SK-N-SH (cell line): Measurements from ENCODE around the gene SLC44A5. TPM values are rescaled to one million over a fixed set of nuclear protein-coding genes. Genes with fewer than 3 reads are reported as not detected.

Experiments
- CTCF ChIA-PET: fragments of 300-600, 350-600 bp; formaldehyde crosslinking; extraction: SDS; loops from one replicate; lab custom pipeline; 2021; lab: Yijun Ruan, JAX
- POLR2A ChIA-PET: fragments of 350-600 bp; sonication (Branson Sonifier 250); formaldehyde crosslinking; extraction: SDS; loops from one replicate; lab custom pipeline; 2020; ENCODE audit warnings: antibody characterized with exemption, inconsistent platforms; lab: Yijun Ruan, JAX
- DNase-seq: peaks from one replicate; pipeline ENCODE4 v3.0.0; 2012
- H2AFZ ChIP-seq: fragments of 200-600 bp; sonication (generic); 2 replicates; pipeline ENCODE4 v1.8.1; 2016; ENCODE audit warnings: antibody characterized with exemption, mild to moderate bottlenecking, low read depth
- H3F3A ChIP-seq: fragments of 200-600 bp; sonication (generic); replicated peaks from 2 replicates; pipeline ENCODE3; 2016; ENCODE audit warnings: antibody characterized with exemption, mild to moderate bottlenecking; ENCODE audit not compliant: insufficient read depth
- H3K27ac ChIP-seq, 2 experiments: fragments of 200-500 bp in 1 of 2; fragments of 200-600 bp in 1 of 2; sonication (Bioruptor generic) in 1 of 2; sonication (generic), shearing (Covaris generic) in 1 of 2; 2 replicates each; pipeline versions ENCODE4 v1.5.1 to v1.6.1; 2014 to 2016; ENCODE audit warnings: low read depth in 2 of 2, inconsistent platforms in 1 of 2, low read length in 1 of 2, mild to moderate bottlenecking in 1 of 2, mixed read lengths in 1 of 2
- H3K27me3 ChIP-seq: fragments of 200-600 bp; sonication (generic), shearing (Covaris generic); 2 replicates; pipeline ENCODE4 v1.6.1; 2016; ENCODE audit warnings: mixed run types; ENCODE audit not compliant: insufficient read depth
- H3K36me3 ChIP-seq, 2 experiments: fragments of 200-500 bp in 1 of 2; fragments of 200-600 bp in 1 of 2; sonication (Bioruptor generic) in 1 of 2; sonication (generic) in 1 of 2; replicated peaks in 1 of 2; 2 replicates each; pipeline versions ENCODE3 to v1.5.1; 2014 to 2016; ENCODE audit warnings: low read length in 1 of 2, mild to moderate bottlenecking in 1 of 2; ENCODE audit not compliant: insufficient read depth in 2 of 2, control insufficient read depth in 1 of 2
- H3K4me1 ChIP-seq, 2 experiments: fragments of 200-500 bp in 1 of 2; fragments of 200-600 bp in 1 of 2; sonication (Bioruptor generic) in 1 of 2; sonication (generic), shearing (Covaris generic) in 1 of 2; 2 replicates each; pipeline versions ENCODE4 v1.5.1 to v1.6.1; 2014 to 2016; ENCODE audit warnings: low read depth in 1 of 2, low read length in 1 of 2, mixed run types in 1 of 2; ENCODE audit not compliant: insufficient read depth in 2 of 2, control insufficient read depth in 1 of 2
- H3K4me2 ChIP-seq: fragments of 200-600 bp; sonication (generic), shearing (Covaris generic); 2 replicates; pipeline ENCODE4 v1.6.1; 2017; ENCODE audit warnings: mixed run types
- H3K4me3 ChIP-seq, 2 experiments: fragments of 200-500 bp in 1 of 2; fragments of 200-600 bp in 1 of 2; sonication (Bioruptor generic) in 1 of 2; sonication (generic), shearing (Covaris generic) in 1 of 2; 2 replicates each; pipeline versions ENCODE4 v1.5.1 to v1.8.1; 2014 to 2016; ENCODE audit warnings: low read depth in 2 of 2, inconsistent platforms in 1 of 2, low read length in 1 of 2, mild to moderate bottlenecking in 1 of 2, mixed read lengths in 1 of 2, moderate library complexity in 1 of 2
- H3K79me2 ChIP-seq: fragments of 200-600 bp; sonication (generic); 2 replicates; pipeline ENCODE4 v1.8.1; 2017; ENCODE audit warnings: mild to moderate bottlenecking; ENCODE audit not compliant: insufficient read depth
- H3K9ac ChIP-seq: fragments of 200-600 bp; sonication (generic); 2 replicates; pipeline ENCODE4 v1.6.1; 2017; ENCODE audit warnings: mixed run types
- H3K9me2 ChIP-seq: fragments of 200-600 bp; sonication (generic); 2 replicates; pipeline ENCODE4 v1.6.1; 2017; ENCODE audit warnings: mixed run types
- H3K9me3 ChIP-seq: fragments of 200-600 bp; sonication (generic); 2 replicates; pipeline ENCODE4 v1.6.1; 2017; ENCODE audit warnings: mixed run types, mild to moderate bottlenecking, moderate library complexity
- H4K20me1 ChIP-seq: fragments of 200-600 bp; sonication (generic); 2 replicates; pipeline ENCODE4 v1.6.1; 2017; ENCODE audit warnings: mild to moderate bottlenecking, mixed run types; ENCODE audit not compliant: insufficient read depth
- FOSL2 ChIP-seq: IDR thresholded peaks from 2 replicates; pipeline ENCODE4 v1.4.0; 2012; ENCODE audit warnings: low read depth, mild to moderate bottlenecking, moderate library complexity, borderline replicate concordance
- GABPA ChIP-seq: IDR thresholded peaks from 2 replicates; pipeline ENCODE4 v1.4.0; 2012; ENCODE audit warnings: low read depth, mild to moderate bottlenecking
- GATA2 ChIP-seq: sonication (generic); formaldehyde crosslinking; IDR thresholded peaks from 2 replicates; pipeline ENCODE4 v1.5.0; 2020; ENCODE audit warnings: mild to moderate bottlenecking, missing genetic modification reagents
- MXI1 ChIP-seq: IDR thresholded peaks from 2 replicates; pipeline ENCODE4 v1.6.1; 2012; ENCODE audit warnings: mild to moderate bottlenecking, low read depth, low read length, improper control_type of control experiment
- NRF1 ChIP-seq: IDR thresholded peaks from 2 replicates; pipeline ENCODE4 v1.6.1; 2012; ENCODE audit warnings: low read depth, mild to moderate bottlenecking, low read length
- POLR2AphosphoS5 ChIP-seq: IDR thresholded peaks from 2 replicates; pipeline ENCODE4 v1.6.1; 2012; ENCODE audit warnings: low read depth, low read length
- RCOR1 ChIP-seq: fragments of 150-350 bp; IDR thresholded peaks from 2 replicates; pipeline ENCODE4 v1.6.1; 2017; ENCODE audit warnings: antibody characterized with exemption, low read length
- RFX5 ChIP-seq: IDR thresholded peaks from 2 replicates; pipeline ENCODE4 v1.6.1; 2012; ENCODE audit warnings: mild to moderate bottlenecking, improper control_type of control experiment, low read length
- RXRA ChIP-seq: IDR thresholded peaks from 2 replicates; pipeline ENCODE4 v1.4.0; 2012; ENCODE audit warnings: low read depth, mild to moderate bottlenecking, borderline replicate concordance
- TAF1 ChIP-seq: IDR thresholded peaks from 2 replicates; pipeline ENCODE4 v1.6.1; 2012; ENCODE audit warnings: low read depth, mild to moderate bottlenecking, low read length, moderate library complexity, borderline replicate concordance
- YY1 ChIP-seq: IDR thresholded peaks from 2 replicates; pipeline ENCODE4 v1.4.0; 2012; ENCODE audit warnings: low read depth, mild to moderate bottlenecking
- WGBS: methylation state at CpG from one replicate; pipeline ENCODE4 v1.1.6; 2017; ENCODE audit warnings: low lambda C conversion rate; 5-methylcytosine and 5-hydroxymethylcytosine counted together
- polyA plus RNA-seq, 3 experiments: library from polyadenylated mRNA; depleted of rRNA; stranded (reverse); fragments of >200 nt; gene quantifications; 2 replicates each; pipeline ENCODE4 v1.2.3, GENCODE V29; 2012
- TF ChIP-seq, protein P1 (sequence below): IDR thresholded peaks from 2 replicates; pipeline ENCODE4; 2012
- TF ChIP-seq, protein P2 (sequence below): IDR thresholded peaks from 2 replicates; pipeline ENCODE4 v1.4.0; 2012; ENCODE audit warnings: low read depth, borderline replicate concordance
- TF ChIP-seq, protein P3 (sequence below): fragments of 150-350 bp; IDR thresholded peaks from 2 replicates; pipeline ENCODE4 v1.6.1; 2017; ENCODE audit warnings: antibody characterized with exemption, low read length, low read depth, borderline replicate concordance
- TF ChIP-seq, protein P4 (sequence below): IDR thresholded peaks from 2 replicates; pipeline ENCODE4 v1.4.0; 2012; ENCODE audit warnings: low read depth, borderline replicate concordance

The SLC44A5 gene
- polyA plus RNA-seq, 1 of the 3 experiments (the other 2 are of a cell fraction) = 4.9 TPM

DNA sequence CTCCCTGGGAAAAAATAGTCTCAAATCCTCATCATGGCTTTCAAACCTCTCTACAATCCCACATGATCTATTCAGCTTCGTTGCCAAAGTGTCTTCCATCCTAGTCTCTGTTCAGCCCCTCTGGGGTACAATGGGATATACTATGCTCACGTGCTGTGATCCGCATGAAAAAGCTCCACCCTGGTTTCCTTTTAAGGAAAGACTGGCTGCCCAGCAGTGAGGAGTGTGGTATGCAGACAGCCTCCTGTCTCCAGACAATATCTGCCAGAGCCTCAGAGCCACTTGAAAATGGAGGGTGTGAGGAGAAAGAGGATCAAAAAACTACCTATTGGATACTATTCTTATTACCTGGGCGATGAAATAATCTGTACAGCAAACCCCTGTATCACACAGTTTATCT lies 282.2 kb downstream of the SLC44A5 start:
- Histone ChIP-seq H3K9me2 (no peaks in the 10 kb centered on the region), H3K79me2 (no peaks in the 10 kb centered on the region), H3F3A (peaks cover 3% of the 10 kb centered on the region), H3K4me2 (no peak overlapping the region), H3K9ac (no peak overlapping the region), H2AFZ (no peak overlapping the region), H3K27ac (no peak overlapping the region), H3K36me3 (no peaks in the 10 kb centered on the region), H3K4me1 (no peaks in the 10 kb centered on the region), H3K9me3 (no peaks in the 10 kb centered on the region), H3K27me3 (no peaks in the 10 kb centered on the region), H4K20me1 (no peaks in the 10 kb centered on the region), H3K4me3 (no peak overlapping the region)
- TF ChIP-seq RXRA = no peak
- TF ChIP-seq, protein P1, sequence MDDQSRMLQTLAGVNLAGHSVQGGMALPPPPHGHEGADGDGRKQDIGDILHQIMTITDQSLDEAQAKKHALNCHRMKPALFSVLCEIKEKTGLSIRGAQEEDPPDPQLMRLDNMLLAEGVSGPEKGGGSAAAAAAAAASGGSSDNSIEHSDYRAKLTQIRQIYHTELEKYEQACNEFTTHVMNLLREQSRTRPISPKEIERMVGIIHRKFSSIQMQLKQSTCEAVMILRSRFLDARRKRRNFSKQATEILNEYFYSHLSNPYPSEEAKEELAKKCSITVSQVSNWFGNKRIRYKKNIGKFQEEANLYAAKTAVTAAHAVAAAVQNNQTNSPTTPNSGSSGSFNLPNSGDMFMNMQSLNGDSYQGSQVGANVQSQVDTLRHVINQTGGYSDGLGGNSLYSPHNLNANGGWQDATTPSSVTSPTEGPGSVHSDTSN = no peak
- no peak for TF ChIP-seq GATA2 (CRISPR knock-in tag)
- no peak for TF ChIP-seq RFX5
- TF ChIP-seq, protein P2, sequence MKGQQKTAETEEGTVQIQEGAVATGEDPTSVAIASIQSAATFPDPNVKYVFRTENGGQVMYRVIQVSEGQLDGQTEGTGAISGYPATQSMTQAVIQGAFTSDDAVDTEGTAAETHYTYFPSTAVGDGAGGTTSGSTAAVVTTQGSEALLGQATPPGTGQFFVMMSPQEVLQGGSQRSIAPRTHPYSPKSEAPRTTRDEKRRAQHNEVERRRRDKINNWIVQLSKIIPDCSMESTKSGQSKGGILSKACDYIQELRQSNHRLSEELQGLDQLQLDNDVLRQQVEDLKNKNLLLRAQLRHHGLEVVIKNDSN = no peak
- no peak for TF ChIP-seq NRF1
- DNase-seq = no peak
- POLR2A ChIA-PET = no interaction called here
- WGBS = 60% methylated on average over 4 of the region's 4 CpGs
- CTCF ChIA-PET = no interaction called here

DNA sequence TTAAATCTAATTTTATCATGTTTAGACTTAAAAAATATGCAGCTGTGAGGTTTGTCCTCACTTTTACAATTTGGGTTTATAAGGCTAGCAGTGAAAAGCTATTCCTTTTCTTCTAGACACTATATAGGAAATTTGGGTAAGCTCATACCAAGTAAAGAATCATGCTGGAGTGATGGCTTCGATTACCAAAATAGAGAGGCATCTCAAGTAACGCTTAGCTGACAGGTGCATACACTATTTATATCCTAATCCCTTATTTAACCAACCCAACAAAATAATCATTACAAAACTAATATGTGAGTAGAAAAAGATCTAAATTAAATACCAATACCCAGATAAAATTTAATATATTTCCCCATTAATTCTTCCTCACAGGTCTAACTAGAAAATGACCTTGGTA lies 283.5 kb downstream of the SLC44A5 start:
- no peaks in the 10 kb centered on the region for H3K27me3 ChIP-seq
- no peaks in the 10 kb centered on the region for H3K36me3 ChIP-seq
- H3K9ac ChIP-seq = no peak overlapping the region
- 0 out of 2 replicates have a peak overlapping the region, but pooled peaks have one; percentile 16 for H2AFZ ChIP-seq
- H3K27ac ChIP-seq = no peak overlapping the region
- TF ChIP-seq POLR2AphosphoS5 (no peak), RXRA (no peak), TAF1 (no peak), YY1 (no peak), RCOR1 (no peak), GABPA (no peak), GATA2 (CRISPR knock-in tag) (no peak), RFX5 (no peak), FOSL2 (no peak), MXI1 (no peak)
- TF ChIP-seq, protein P3, sequence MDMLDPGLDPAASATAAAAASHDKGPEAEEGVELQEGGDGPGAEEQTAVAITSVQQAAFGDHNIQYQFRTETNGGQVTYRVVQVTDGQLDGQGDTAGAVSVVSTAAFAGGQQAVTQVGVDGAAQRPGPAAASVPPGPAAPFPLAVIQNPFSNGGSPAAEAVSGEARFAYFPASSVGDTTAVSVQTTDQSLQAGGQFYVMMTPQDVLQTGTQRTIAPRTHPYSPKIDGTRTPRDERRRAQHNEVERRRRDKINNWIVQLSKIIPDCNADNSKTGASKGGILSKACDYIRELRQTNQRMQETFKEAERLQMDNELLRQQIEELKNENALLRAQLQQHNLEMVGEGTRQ = no peak
- TF ChIP-seq, protein P4, sequence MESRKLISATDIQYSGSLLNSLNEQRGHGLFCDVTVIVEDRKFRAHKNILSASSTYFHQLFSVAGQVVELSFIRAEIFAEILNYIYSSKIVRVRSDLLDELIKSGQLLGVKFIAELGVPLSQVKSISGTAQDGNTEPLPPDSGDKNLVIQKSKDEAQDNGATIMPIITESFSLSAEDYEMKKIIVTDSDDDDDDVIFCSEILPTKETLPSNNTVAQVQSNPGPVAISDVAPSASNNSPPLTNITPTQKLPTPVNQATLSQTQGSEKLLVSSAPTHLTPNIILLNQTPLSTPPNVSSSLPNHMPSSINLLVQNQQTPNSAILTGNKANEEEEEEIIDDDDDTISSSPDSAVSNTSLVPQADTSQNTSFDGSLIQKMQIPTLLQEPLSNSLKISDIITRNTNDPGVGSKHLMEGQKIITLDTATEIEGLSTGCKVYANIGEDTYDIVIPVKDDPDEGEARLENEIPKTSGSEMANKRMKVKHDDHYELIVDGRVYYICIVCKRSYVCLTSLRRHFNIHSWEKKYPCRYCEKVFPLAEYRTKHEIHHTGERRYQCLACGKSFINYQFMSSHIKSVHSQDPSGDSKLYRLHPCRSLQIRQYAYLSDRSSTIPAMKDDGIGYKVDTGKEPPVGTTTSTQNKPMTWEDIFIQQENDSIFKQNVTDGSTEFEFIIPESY = no peak
- H3K4me2 ChIP-seq = no peak overlapping the region
- no peaks in the 10 kb centered on the region for H3K9me2 ChIP-seq
- H4K20me1 ChIP-seq = no peaks in the 10 kb centered on the region
- 84% methylated on average over 2 of the region's 2 CpGs for WGBS
- no peaks in the 10 kb centered on the region for H3K9me3 ChIP-seq
- ChIA-PET CTCF (interaction anchor here (1.0 to 1.2 kb wide), 2 partner anchors 50 to 62 kb away, joined by 3 read pairs; no protein-coding TSS in a partner anchor), POLR2A (no interaction called here)
- DNase-seq = no peak
- no peak overlapping the region for H3K4me3 ChIP-seq
- H3K79me2 ChIP-seq = no peaks in the 10 kb centered on the region
- peaks cover 3% of the 10 kb centered on the region for H3F3A ChIP-seq
- H3K4me1 ChIP-seq = no peaks in the 10 kb centered on the region
